Measurements from ENCODE around the gene FNIP2. TPM values are rescaled to one million over a fixed set of nuclear protein-coding genes. Genes with fewer than 3 reads are reported as not detected.

FNIP2 gene
- 0.17 and 0.39 TPM in 2 replicates for total RNA-seq
- 1.2 TPM for total RNA-seq (2013)
- 0.03 and 0.10 TPM in 2 replicates for polyA plus RNA-seq
- 0.64 TPM in 1 of 2 replicates, not detected in the other for polyA minus RNA-seq

DNA sequence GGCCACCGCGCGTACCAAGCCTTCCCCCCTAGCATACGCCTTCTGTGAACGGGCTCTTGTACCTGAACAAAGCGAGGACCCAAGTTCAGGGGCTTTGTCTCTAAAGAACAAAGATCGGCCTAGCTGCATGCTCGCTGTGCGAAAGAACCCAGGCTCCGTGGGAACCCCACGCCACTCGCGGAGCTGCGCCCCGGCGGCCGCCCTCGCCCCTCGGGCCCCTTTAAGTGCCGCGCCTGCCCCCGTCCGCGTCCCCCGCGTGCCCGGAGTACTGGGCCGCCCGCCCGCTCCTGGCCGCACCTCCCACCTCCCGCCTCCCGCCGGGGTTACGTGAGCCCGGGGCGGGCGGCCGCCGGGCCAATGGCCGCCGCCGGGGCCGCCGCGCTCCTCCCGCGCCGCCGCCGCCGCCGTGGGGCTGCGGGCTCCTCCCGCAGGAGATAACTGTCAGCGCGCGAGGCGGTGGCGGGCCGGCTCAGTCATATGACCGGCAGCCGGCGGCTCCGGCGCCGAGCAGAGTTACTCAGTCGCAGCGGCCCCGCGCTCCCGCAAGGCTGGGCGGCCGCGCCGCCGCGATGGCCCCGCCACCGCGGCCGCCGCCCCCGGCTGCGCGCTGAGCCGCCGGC lies at the start of gene FNIP2:
Gene FNIP2 (plus strand): TSS at position 472 of the 620 bp plus-strand sequence. CDS start 187 bp downstream, outside the sequence.
- WGBS (ENCODE audit: insufficient coverage) = 1% methylated on average over 88 of the region's 88 CpGs
- TF ChIP-seq EZH2 (IDR thresholded peaks at IDR 0.05; ENCODE audit: borderline replicate concordance, insufficient read depth, low read depth, low read length, poor library complexity, severe bottlenecking) = peak; percentile 30
- TF ChIP-seq, protein P1, sequence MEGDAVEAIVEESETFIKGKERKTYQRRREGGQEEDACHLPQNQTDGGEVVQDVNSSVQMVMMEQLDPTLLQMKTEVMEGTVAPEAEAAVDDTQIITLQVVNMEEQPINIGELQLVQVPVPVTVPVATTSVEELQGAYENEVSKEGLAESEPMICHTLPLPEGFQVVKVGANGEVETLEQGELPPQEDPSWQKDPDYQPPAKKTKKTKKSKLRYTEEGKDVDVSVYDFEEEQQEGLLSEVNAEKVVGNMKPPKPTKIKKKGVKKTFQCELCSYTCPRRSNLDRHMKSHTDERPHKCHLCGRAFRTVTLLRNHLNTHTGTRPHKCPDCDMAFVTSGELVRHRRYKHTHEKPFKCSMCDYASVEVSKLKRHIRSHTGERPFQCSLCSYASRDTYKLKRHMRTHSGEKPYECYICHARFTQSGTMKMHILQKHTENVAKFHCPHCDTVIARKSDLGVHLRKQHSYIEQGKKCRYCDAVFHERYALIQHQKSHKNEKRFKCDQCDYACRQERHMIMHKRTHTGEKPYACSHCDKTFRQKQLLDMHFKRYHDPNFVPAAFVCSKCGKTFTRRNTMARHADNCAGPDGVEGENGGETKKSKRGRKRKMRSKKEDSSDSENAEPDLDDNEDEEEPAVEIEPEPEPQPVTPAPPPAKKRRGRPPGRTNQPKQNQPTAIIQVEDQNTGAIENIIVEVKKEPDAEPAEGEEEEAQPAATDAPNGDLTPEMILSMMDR (IDR thresholded peaks at IDR 0.05) = no peak
- intact Hi-C loops (cut with micrococcal nuclease) = loop anchor here (5.0 kb wide), 3 partner anchors 39 to 96 kb away; partner anchors contain the start of genes C4orf46, ETFDH and PPID
- CTCF ChIA-PET = no interaction called here
- Histone ChIP-seq H4K20me1 (ENCODE audit: control insufficient read depth, insufficient read depth, low read length, poor library complexity, severe bottlenecking) (no peaks in the 10 kb centered on the region), H2AFZ (ENCODE audit: insufficient read depth, low read depth, low read length, poor library complexity, severe bottlenecking) (peak within 1 kb of the TSS; percentile 68), H3K4me3 (ENCODE audit: control extremely low read depth in 1 of 5, extremely low read depth in 1 of 5, insufficient read depth in 1 of 5, low read depth in 2 of 5, low read length in 4 of 5) (peak within 1 kb of the TSS; percentile 30 to 53 (median 44)), H3K4me1 (ENCODE audit: control insufficient read depth in 2 of 2, insufficient read depth in 2 of 2, low read length in 2 of 2) (peaks cover 12 to 22% of the 10 kb centered on the region in 2 donors), H3K9me3 (ENCODE audit: control extremely low read depth in 1 of 3, control insufficient read depth in 2 of 3, insufficient read depth in 1 of 3, low read length in 2 of 3) (peaks cover 4 to 7% (median 5%) of the 10 kb centered on the region in 3 donors), H3K27ac (ENCODE audit: low read length in 2 of 2) (no peak within 1 kb of the TSS), H3K27me3 (replicated peaks in 1 of 4; ENCODE audit: control extremely low read depth in 1 of 4, control insufficient read depth in 3 of 4, insufficient read depth in 4 of 4, low read length in 3 of 4) (peaks cover 8 to 68% (median 67%) of the 10 kb centered on the region in 4 experiments), H3K36me3 (replicated peaks in 1 of 2; ENCODE audit: control extremely low read depth in 1 of 2, control insufficient read depth in 1 of 2, extremely low read depth in 1 of 2, insufficient read depth in 2 of 2, low read length in 1 of 2) (no peaks in the 10 kb centered on the region), H3K4me2 (replicated peaks; ENCODE audit: low read depth, low read length, poor library complexity, severe bottlenecking) (peak within 1 kb of the TSS; percentile 72), H3K79me2 (ENCODE audit: control insufficient read depth, insufficient read depth, low read length) (no peaks in the 10 kb centered on the region), H3K9ac (ENCODE audit: low read length) (peak within 1 kb of the TSS; percentile 46)
- peak; percentile 70 for ATAC-seq (ENCODE audit: low read depth)
- H3K27me3 Mint-ChIP-seq = peaks cover 76% of the 10 kb centered on the region
- H3K9me3 Mint-ChIP-seq (ENCODE audit: insufficient read depth) = no peaks in the 10 kb centered on the region
- peaks cover 8% of the 10 kb centered on the region for H3K4me1 Mint-ChIP-seq
- peak within 1 kb of the TSS; percentile 32 for H3K27ac Mint-ChIP-seq
- POLR2A ChIA-PET = no interaction called here
- peak within 1 kb of the TSS; percentile 89 for H3K4me3 Mint-ChIP-seq
- peak; percentile 69 for DNase-seq

GRCh38 chr4:158721680-158722079 lies 47.1 kb upstream of the FNIP2 start:
- Histone ChIP-seq H3K27ac (ENCODE audit: low read length in 2 of 2) (no peak overlapping the region), H3K4me3 (ENCODE audit: control extremely low read depth in 1 of 5, extremely low read depth in 1 of 5, insufficient read depth in 1 of 5, low read depth in 2 of 5, low read length in 4 of 5) (no peak overlapping the region), H4K20me1 (ENCODE audit: control insufficient read depth, insufficient read depth, low read length, poor library complexity, severe bottlenecking) (peaks cover 8% of the 10 kb centered on the region), H2AFZ (ENCODE audit: insufficient read depth, low read depth, low read length, poor library complexity, severe bottlenecking) (no peak overlapping the region), H3K9me3 (ENCODE audit: control extremely low read depth in 1 of 3, control insufficient read depth in 2 of 3, insufficient read depth in 1 of 3, low read length in 2 of 3) (no peaks in the 10 kb centered on the region), H3K79me2 (ENCODE audit: control insufficient read depth, insufficient read depth, low read length) (peaks cover 14% of the 10 kb centered on the region), H3K4me1 (ENCODE audit: control insufficient read depth in 2 of 2, insufficient read depth in 2 of 2, low read length in 2 of 2) (peaks cover 7 to 12% of the 10 kb centered on the region in 2 donors), H3K4me2 (replicated peaks; ENCODE audit: low read depth, low read length, poor library complexity, severe bottlenecking) (peak overlapping the region; percentile 80), H3K27me3 (replicated peaks in 1 of 4; ENCODE audit: control extremely low read depth in 1 of 4, control insufficient read depth in 3 of 4, insufficient read depth in 4 of 4, low read length in 3 of 4) (peaks cover 0 to 6% (median 1%) of the 10 kb centered on the region in 4 experiments), H3K9ac (ENCODE audit: low read length) (no peak overlapping the region), H3K36me3 (replicated peaks in 1 of 2; ENCODE audit: control extremely low read depth in 1 of 2, control insufficient read depth in 1 of 2, extremely low read depth in 1 of 2, insufficient read depth in 2 of 2, low read length in 1 of 2) (peaks cover 18 to 35% of the 10 kb centered on the region in 2 experiments)
- H3K27me3 Mint-ChIP-seq = peaks cover 9% of the 10 kb centered on the region
- peaks cover 20% of the 10 kb centered on the region for H3K4me1 Mint-ChIP-seq
- DNase-seq (no peak), ATAC-seq (ENCODE audit: low read depth) (no peak)
- 100% methylated on average over 1 of the region's 1 CpG for WGBS (ENCODE audit: insufficient coverage)
- no peak for TF ChIP-seq EZH2 (IDR thresholded peaks at IDR 0.05; ENCODE audit: borderline replicate concordance, insufficient read depth, low read depth, low read length, poor library complexity, severe bottlenecking)
- TF ChIP-seq, protein P1 (IDR thresholded peaks at IDR 0.05) = no peak
- ChIA-PET POLR2A (no interaction called here), CTCF (no interaction called here)
- intact Hi-C loops (cut with micrococcal nuclease) = loop anchor here (2.0 to 5.0 kb wide), 2 partner anchors 46 to 381 kb away; partner anchors contain the start of genes FNIP2 and RAPGEF2
- H3K9me3 Mint-ChIP-seq (ENCODE audit: insufficient read depth) = no peaks in the 10 kb centered on the region
- no peak overlapping the region for H3K27ac Mint-ChIP-seq
- no peak overlapping the region for H3K4me3 Mint-ChIP-seq
